HepG2 (cell line): ENCODE data around the gene CST4. TPM values are rescaled to one million over a fixed set of nuclear protein-coding genes. Genes with fewer than 3 reads are reported as not detected.

Experiments
- CHD2 ChIP-seq: IDR thresholded peaks from 2 replicates; pipeline ENCODE4 v1.6.1; 2011; ENCODE audit warnings: low read depth, low read length, improper control_type of control experiment
- CHD4 ChIP-seq: fragments of 200-600 bp; sonication (generic); IDR thresholded peaks from 2 replicates; pipeline ENCODE4 v1.7.0; 2017; ENCODE audit warnings: mild to moderate bottlenecking, low read length, borderline replicate concordance
- DMAP1 ChIP-seq: IDR thresholded peaks from 2 replicates; pipeline ENCODE4 v1.6.1; 2016
- ISL2 ChIP-seq: sonication (generic); formaldehyde crosslinking; IDR thresholded peaks from 2 replicates; pipeline ENCODE4 v1.5.0; 2020; ENCODE audit warnings: missing genetic modification reagents
- KLF13 ChIP-seq: sonication (generic); formaldehyde crosslinking; IDR thresholded peaks from 2 replicates; pipeline ENCODE4 v1.4.0; 2020; ENCODE audit warnings: mild to moderate bottlenecking, missing genetic modification reagents
- MEIS1 ChIP-seq: sonication (generic); formaldehyde crosslinking; IDR thresholded peaks from 2 replicates; pipeline ENCODE4 v1.9.0; 2021; ENCODE audit warnings: mild to moderate bottlenecking, missing genetic modification reagents, moderate library complexity, borderline replicate concordance
- MIER2 ChIP-seq: IDR thresholded peaks from 2 replicates; pipeline ENCODE4 v1.6.1; 2016; ENCODE audit warnings: missing biosample characterization, missing genetic modification reagents
- MIER3 ChIP-seq: IDR thresholded peaks from 2 replicates; pipeline ENCODE4 v1.6.1; 2016; ENCODE audit warnings: missing compliant biosample characterization, borderline replicate concordance
- MTF2 ChIP-seq: sonication (generic); formaldehyde crosslinking; IDR thresholded peaks from 2 replicates; pipeline ENCODE4 v1.5.0; 2020; ENCODE audit warnings: missing genetic modification reagents, borderline replicate concordance
- NFYC ChIP-seq: IDR thresholded peaks from 2 replicates; pipeline ENCODE4 v1.6.1; 2016; ENCODE audit warnings: missing genetic modification reagents, missing compliant biosample characterization
- PCBP1 ChIP-seq: fragments of 200-400 bp; formaldehyde crosslinking; IDR thresholded peaks from 2 replicates; pipeline ENCODE4 v1.6.1; 2017; ENCODE audit warnings: mild to moderate bottlenecking, low read depth, low read length, borderline replicate concordance
- PLRG1 ChIP-seq: fragments of 450-650 bp; conservative IDR thresholded peaks from 2 replicates; pipeline ENCODE4 v1.6.1; 2016
- POLR2G ChIP-seq: fragments of 200-400 bp; formaldehyde crosslinking; IDR thresholded peaks from 2 replicates; pipeline ENCODE4 v1.6.1; 2018; ENCODE audit warnings: mild to moderate bottlenecking, low read depth, low read length, moderate library complexity
- RFXAP ChIP-seq: sonication (generic); formaldehyde crosslinking; IDR thresholded peaks from 2 replicates; pipeline ENCODE4 v1.4.0; 2020; ENCODE audit warnings: missing genetic modification reagents, borderline replicate concordance
- TGIF2 ChIP-seq: IDR thresholded peaks from 2 replicates; pipeline ENCODE4 v1.6.1; 2016; ENCODE audit warnings: control low read depth, missing compliant biosample characterization
- ZFP36L1 ChIP-seq: sonication (generic); formaldehyde crosslinking; IDR thresholded peaks from 2 replicates; pipeline ENCODE4 v1.8.0; 2022; ENCODE audit warnings: mild to moderate bottlenecking, missing genetic modification reagents, moderate library complexity
- ZNF142 ChIP-seq: sonication (generic); formaldehyde crosslinking; IDR thresholded peaks from 2 replicates; pipeline ENCODE4 v1.4.0; 2020; ENCODE audit warnings: missing genetic modification reagents
- ZNF362 ChIP-seq: sonication (generic); formaldehyde crosslinking; IDR thresholded peaks from 2 replicates; pipeline ENCODE4 v1.4.0; 2020; ENCODE audit warnings: missing genetic modification reagents, mild to moderate bottlenecking, borderline replicate concordance
- ZNF446 ChIP-seq: sonication (generic); formaldehyde crosslinking; IDR thresholded peaks from 2 replicates; pipeline ENCODE4 v1.5.0; 2020; ENCODE audit warnings: mild to moderate bottlenecking, missing genetic modification reagents
- ZNF451 ChIP-seq: sonication (generic); formaldehyde crosslinking; IDR thresholded peaks from 2 replicates; pipeline ENCODE4 v1.5.0; 2020; ENCODE audit warnings: mild to moderate bottlenecking, missing genetic modification reagents
- ZNF619 ChIP-seq: sonication (generic); formaldehyde crosslinking; IDR thresholded peaks from 2 replicates; pipeline ENCODE4 v1.4.0; 2020; ENCODE audit warnings: mild to moderate bottlenecking, missing genetic modification reagents
- ZNF83 ChIP-seq: sonication (generic); formaldehyde crosslinking; IDR thresholded peaks from 2 replicates; pipeline ENCODE4 v1.4.0; 2020; ENCODE audit warnings: missing genetic modification reagents, mild to moderate bottlenecking, borderline replicate concordance
- polyA plus RNA-seq, 8 experiments: library from polyadenylated mRNA; depleted of rRNA in 3 of 8; stranded (reverse) in 7 of 8; unstranded in 1 of 8; fragments of >200 nt; fragmentation: Illumina TruSeq in 4 of 8; extraction: Trizol in 4 of 8; gene quantifications; 2 replicates each; pipeline versions ENCODE4 v1.2.1 to v1.2.3, GENCODE V29; 2011 to 2016; ENCODE audit warnings: low read depth in 4 of 8, missing spikeins in 1 of 8, mixed read lengths in 1 of 8; ENCODE audit not compliant: insufficient read depth in 1 of 8
- total RNA-seq, 5 experiments: library from RNA; depleted of rRNA; stranded (reverse); fragments of >200 nt; fragmentation: Illumina TruSeq; extraction: Trizol; gene quantifications; 2 replicates each; pipeline ENCODE4 v1.2.3, GENCODE V29; 2016; ENCODE audit warnings: low read depth in 1 of 5
- TF ChIP-seq, protein P1 (sequence below): sonication (generic); formaldehyde crosslinking; IDR thresholded peaks from 2 replicates; pipeline ENCODE4 v1.4.0; 2020; ENCODE audit warnings: missing genetic modification reagents

Gene CST4
- total and polyA plus RNA-seq, 2 of the 13 experiments (the other 11 are each of a cell fraction or from before 2014, with no cell fraction given), result not detected

GRCh38 chr20:23636182-23636907 is 52.5 kb downstream of the CST4 start (continued):
- TF ChIP-seq ZNF362 (no peak), NFYC (CRISPR knock-in tag) (no peak; the same call in 1 of the 2 replicates), ZNF83 (peak; percentile 95), RFXAP (CRISPR knock-in tag) (no peak; the same call in 1 of the 2 replicates), CHD2 (no peak), MIER2 (CRISPR knock-in tag) (no peak), KLF13 (CRISPR knock-in tag) (peak; percentile 83; the same call in 1 of the 2 replicates), TGIF2 (peak; percentile 64; the same call in 1 of the 2 replicates), MTF2 (CRISPR knock-in tag) (no peak), CHD4 (no peak), POLR2G (peak; percentile 42), PCBP1 (0 out of 2 replicates have a peak, but pooled peaks have one; percentile 73), ZFP36L1 (CRISPR knock-in tag) (no peak; the same call in 1 of the 2 replicates), ZNF142 (no peak), PLRG1 (no peak), ISL2 (CRISPR knock-in tag) (no peak), ZNF619 (CRISPR knock-in tag) (peak; percentile 98), ZNF446 (CRISPR knock-in tag) (no peak), DMAP1 (CRISPR knock-in tag) (no peak), MIER3 (CRISPR knock-in tag) (no peak), ZNF451 (CRISPR knock-in tag) (peak; percentile 69; the same call in 1 of the 2 replicates), MEIS1 (CRISPR knock-in tag) (no peak)
- TF ChIP-seq, protein P1, sequence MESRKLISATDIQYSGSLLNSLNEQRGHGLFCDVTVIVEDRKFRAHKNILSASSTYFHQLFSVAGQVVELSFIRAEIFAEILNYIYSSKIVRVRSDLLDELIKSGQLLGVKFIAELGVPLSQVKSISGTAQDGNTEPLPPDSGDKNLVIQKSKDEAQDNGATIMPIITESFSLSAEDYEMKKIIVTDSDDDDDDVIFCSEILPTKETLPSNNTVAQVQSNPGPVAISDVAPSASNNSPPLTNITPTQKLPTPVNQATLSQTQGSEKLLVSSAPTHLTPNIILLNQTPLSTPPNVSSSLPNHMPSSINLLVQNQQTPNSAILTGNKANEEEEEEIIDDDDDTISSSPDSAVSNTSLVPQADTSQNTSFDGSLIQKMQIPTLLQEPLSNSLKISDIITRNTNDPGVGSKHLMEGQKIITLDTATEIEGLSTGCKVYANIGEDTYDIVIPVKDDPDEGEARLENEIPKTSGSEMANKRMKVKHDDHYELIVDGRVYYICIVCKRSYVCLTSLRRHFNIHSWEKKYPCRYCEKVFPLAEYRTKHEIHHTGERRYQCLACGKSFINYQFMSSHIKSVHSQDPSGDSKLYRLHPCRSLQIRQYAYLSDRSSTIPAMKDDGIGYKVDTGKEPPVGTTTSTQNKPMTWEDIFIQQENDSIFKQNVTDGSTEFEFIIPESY, result no peak
